ENCODE results near the gene CDK4.
A peak's percentile ranks its signal among the peaks of the same experiment; 100 is the strongest.

The CDK4 gene

DNA sequence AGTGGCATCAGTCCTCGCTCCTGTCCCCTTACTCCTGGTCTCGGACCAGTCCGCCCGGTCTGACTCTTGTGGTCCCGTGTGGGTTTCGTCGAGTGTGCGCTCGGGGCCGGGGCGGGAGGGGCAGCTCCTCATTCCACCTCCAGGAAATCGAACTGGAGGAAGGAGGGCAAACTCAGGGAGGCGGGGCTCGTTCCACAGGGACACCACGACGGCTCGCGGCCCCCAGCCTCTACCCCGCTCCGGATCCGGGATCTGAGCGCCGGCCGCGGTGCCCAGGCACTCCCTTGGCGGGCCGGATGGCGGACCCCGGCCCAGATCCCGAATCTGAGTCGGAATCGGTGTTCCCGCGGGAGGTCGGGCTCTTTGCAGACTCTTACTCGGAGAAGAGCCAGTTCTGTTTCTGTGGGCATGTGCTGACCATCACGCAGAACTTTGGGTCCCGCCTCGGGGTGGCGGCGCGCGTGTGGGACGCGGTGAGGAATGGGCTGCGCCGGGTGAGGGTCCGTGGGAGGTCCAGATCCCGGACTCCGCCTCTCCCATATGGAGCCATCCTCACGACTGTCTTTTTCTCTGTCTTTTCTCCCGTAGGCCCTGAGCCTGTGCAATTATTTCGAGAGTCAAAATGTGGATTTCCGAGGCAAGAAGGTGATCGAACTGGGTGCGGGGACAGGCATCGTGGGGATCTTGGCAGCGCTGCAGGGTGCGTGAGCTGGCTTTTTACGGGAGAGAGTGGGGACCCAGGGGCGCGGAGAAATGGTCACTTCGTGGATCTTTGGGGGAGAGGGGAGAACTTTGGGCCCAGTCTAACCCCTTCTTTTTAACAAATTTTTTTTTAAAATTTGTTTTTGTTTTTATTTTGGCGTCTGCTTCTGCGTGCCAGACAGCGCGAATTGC lies 20.6 kb upstream of the CDK4 start, which contains the start of gene EEF1AKMT3:
Gene EEF1AKMT3, plus strand, starts transcription at position 186 of the 894 bp plus-strand sequence. Its CDS starts 111 bp downstream, at position 297.
- TF ChIP-seq TCF12 (IDR thresholded peaks at IDR 0.05; ENCODE audit: low read depth) (no peak), ZBTB7A (IDR thresholded peaks at IDR 0.05; ENCODE audit: low read depth) (peak; percentile 82)
- TF ChIP-seq, protein P1, sequence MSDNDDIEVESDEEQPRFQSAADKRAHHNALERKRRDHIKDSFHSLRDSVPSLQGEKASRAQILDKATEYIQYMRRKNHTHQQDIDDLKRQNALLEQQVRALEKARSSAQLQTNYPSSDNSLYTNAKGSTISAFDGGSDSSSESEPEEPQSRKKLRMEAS (IDR thresholded peaks at IDR 0.05), result no peak

DNA sequence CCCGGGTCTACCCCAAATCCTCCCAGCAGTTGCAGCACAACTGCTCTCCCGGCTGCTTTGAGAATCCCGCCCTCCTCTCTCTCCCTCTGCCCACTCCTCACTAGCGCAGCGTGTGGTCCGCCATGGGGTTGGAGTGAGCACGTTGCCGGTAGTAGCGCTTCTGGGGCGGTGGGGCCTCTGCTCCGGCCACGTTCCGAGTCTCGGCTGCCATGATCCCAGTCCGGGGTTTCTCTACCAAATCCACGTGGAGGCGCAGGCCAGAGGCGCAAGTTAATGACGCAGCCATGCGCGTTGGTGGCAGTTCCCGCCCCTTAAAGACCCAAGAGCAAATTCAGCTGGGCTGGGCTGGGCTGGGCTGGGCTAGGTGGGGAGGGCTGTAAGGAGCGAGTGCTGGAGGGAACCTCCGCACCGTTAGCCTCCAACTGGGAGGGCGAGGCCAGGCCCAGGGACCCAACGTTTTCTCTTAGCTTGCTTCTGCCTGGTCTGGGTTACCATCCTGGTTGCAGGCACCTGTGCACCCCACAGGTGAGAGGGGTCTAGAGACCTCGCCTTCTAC lies 19.8 kb upstream of the CDK4 start, which contains the start of gene METTL1:
Gene METTL1, minus strand, starts transcription at position 233 of the 556 bp plus-strand sequence. Its CDS starts 22 bp downstream, at position 211.
- TF ChIP-seq REST (IDR thresholded peaks at IDR 0.05; ENCODE audit: low read depth) (0 out of 2 replicates have a peak, but pooled peaks have one; percentile 8), EGR1 (IDR thresholded peaks at IDR 0.05) (peak; percentile 88), RAD21 (IDR thresholded peaks at IDR 0.05; ENCODE audit: low read depth) (no peak), ZBTB7A (IDR thresholded peaks at IDR 0.05; ENCODE audit: low read depth) (no peak), TAF1 (IDR thresholded peaks at IDR 0.05; ENCODE audit: low read depth) (peak; percentile 98), CREB1 (IDR thresholded peaks at IDR 0.05; ENCODE audit: low read depth) (peak; percentile 99), TEAD4 (IDR thresholded peaks at IDR 0.05) (peak; percentile 29), YY1 (IDR thresholded peaks at IDR 0.05; ENCODE audit: low read depth) (peak; percentile 95), FOXM1 (IDR thresholded peaks at IDR 0.05; ENCODE audit: borderline replicate concordance, low read depth) (no peak), CEBPB (IDR thresholded peaks at IDR 0.05) (no peak), TCF12 (IDR thresholded peaks at IDR 0.05; ENCODE audit: low read depth) (peak; percentile 83), EP300 (IDR thresholded peaks at IDR 0.05; ENCODE audit: borderline replicate concordance) (no peak; the same call in 1 of the 2 replicates), NFIC (IDR thresholded peaks at IDR 0.05) (peak; percentile 27; the same call in 1 of the 2 replicates)
- TF ChIP-seq, protein P2, sequence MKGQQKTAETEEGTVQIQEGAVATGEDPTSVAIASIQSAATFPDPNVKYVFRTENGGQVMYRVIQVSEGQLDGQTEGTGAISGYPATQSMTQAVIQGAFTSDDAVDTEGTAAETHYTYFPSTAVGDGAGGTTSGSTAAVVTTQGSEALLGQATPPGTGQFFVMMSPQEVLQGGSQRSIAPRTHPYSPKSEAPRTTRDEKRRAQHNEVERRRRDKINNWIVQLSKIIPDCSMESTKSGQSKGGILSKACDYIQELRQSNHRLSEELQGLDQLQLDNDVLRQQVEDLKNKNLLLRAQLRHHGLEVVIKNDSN (IDR thresholded peaks at IDR 0.05), result peak; percentile 87
- TF ChIP-seq, protein P1 (IDR thresholded peaks at IDR 0.05), result peak; percentile 100

GRCh38 chr12:57771236-57771872 lies 19.2 kb upstream of the CDK4 start:
- TF ChIP-seq EP300 (IDR thresholded peaks at IDR 0.05; ENCODE audit: borderline replicate concordance) (no peak), CREB1 (IDR thresholded peaks at IDR 0.05; ENCODE audit: low read depth) (no peak), YY1 (IDR thresholded peaks at IDR 0.05; ENCODE audit: low read depth) (no peak), FOXM1 (IDR thresholded peaks at IDR 0.05; ENCODE audit: borderline replicate concordance, low read depth) (no peak), EGR1 (IDR thresholded peaks at IDR 0.05) (no peak), CEBPB (IDR thresholded peaks at IDR 0.05) (no peak), REST (IDR thresholded peaks at IDR 0.05; ENCODE audit: low read depth) (no peak), ZBTB7A (IDR thresholded peaks at IDR 0.05; ENCODE audit: low read depth) (no peak), RAD21 (IDR thresholded peaks at IDR 0.05; ENCODE audit: low read depth) (no peak), TAF1 (IDR thresholded peaks at IDR 0.05; ENCODE audit: low read depth) (no peak), TEAD4 (IDR thresholded peaks at IDR 0.05) (no peak), NFIC (IDR thresholded peaks at IDR 0.05) (no peak), TCF12 (IDR thresholded peaks at IDR 0.05; ENCODE audit: low read depth) (no peak)
- TF ChIP-seq, protein P2 (IDR thresholded peaks at IDR 0.05), result no peak
- TF ChIP-seq, protein P1 (IDR thresholded peaks at IDR 0.05), result no peak

GRCh38 chr12:57770734-57771133 lies 18.6 kb upstream of the CDK4 start:
- TF ChIP-seq TCF12 (IDR thresholded peaks at IDR 0.05; ENCODE audit: low read depth) (no peak), TEAD4 (IDR thresholded peaks at IDR 0.05) (no peak), EP300 (IDR thresholded peaks at IDR 0.05; ENCODE audit: borderline replicate concordance) (no peak), FOXM1 (IDR thresholded peaks at IDR 0.05; ENCODE audit: borderline replicate concordance, low read depth) (no peak), CREB1 (IDR thresholded peaks at IDR 0.05; ENCODE audit: low read depth) (no peak), YY1 (IDR thresholded peaks at IDR 0.05; ENCODE audit: low read depth) (no peak), CEBPB (IDR thresholded peaks at IDR 0.05) (no peak), NFIC (IDR thresholded peaks at IDR 0.05) (no peak), EGR1 (IDR thresholded peaks at IDR 0.05) (no peak), RAD21 (IDR thresholded peaks at IDR 0.05; ENCODE audit: low read depth) (no peak), REST (IDR thresholded peaks at IDR 0.05; ENCODE audit: low read depth) (no peak)
- TF ChIP-seq, protein P2 (IDR thresholded peaks at IDR 0.05), result no peak
